GM18526 (cell line): Measurements from ENCODE around the gene ZNF692.

ENCODE experiments used
- POLR2A ChIP-seq: IDR thresholded peaks from 3 replicates; pipeline ENCODE4 v1.6.1; 2011; ENCODE audit not compliant: insufficient read length; ENCODE audit errors: extremely low read depth

Gene ZNF692

GRCh38 chr1:248811514-248812490, 47.1 kb downstream of the ZNF692 start:
- TF ChIP-seq POLR2A = no peak

GRCh38 chr1:248810727-248811513, 48.0 kb downstream of the ZNF692 start:
- no peak for TF ChIP-seq POLR2A

- TF ChIP-seq POLR2A = no peak
Measured at GRCh38 chr1:248810000-248810726, 48.7 kb downstream of the ZNF692 start.

- TF ChIP-seq POLR2A = no peak
Measured at GRCh38 chr1:248808876-248809275, 50.0 kb downstream of the ZNF692 start.

- TF ChIP-seq POLR2A = no peak
Measured at GRCh38 chr1:248807067-248807737, 51.7 kb downstream of the ZNF692 start.

GRCh38 chr1:248805876-248806275, 53.0 kb downstream of the ZNF692 start:
- no peak for TF ChIP-seq POLR2A

- TF ChIP-seq POLR2A = no peak
Measured at GRCh38 chr1:248804771-248805681, 53.9 kb downstream of the ZNF692 start.

GRCh38 chr1:248802454-248802853, 56.4 kb downstream of the ZNF692 start:
- no peak for TF ChIP-seq POLR2A

GRCh38 chr1:248800459-248800858, 58.4 kb downstream of the ZNF692 start:
- TF ChIP-seq POLR2A = no peak
